Glomerular visceral epithelial cell (primary cell): ENCODE results near the gene C5AR1.
"Not testable (repeated sequence)": the region's sequence is repeated elsewhere in the genome, so short reads cannot be mapped to it uniquely, and the experiment has no call there.

ENCODE experiments used
- DNase-seq: peaks from one replicate; pipeline ENCODE4 v3.0.0-alpha.2; 2016; ENCODE audit errors: extremely low spot score

Gene C5AR1

GRCh38 chr19:47331931-47332547 is 22.4 kb downstream of the C5AR1 start, which contains the start of gene C5AR2:
C5AR2 (plus strand) TSS chr19:47332175; CDS start chr19:47340800, 8,625 bp downstream.
- no peak for DNase-seq

- not testable (repeated sequence) for DNase-seq
These were observed 27.4 kb downstream of the C5AR1 start for GRCh38 chr19:47336765-47337718.

GRCh38 chr19:47339196-47339880 is 29.7 kb downstream of the C5AR1 start:
- DNase-seq: no peak

- no peak for DNase-seq
These were observed 31.0 kb downstream of the C5AR1 start for GRCh38 chr19:47340477-47341208.

- DNase-seq: no peak
These were observed 32.1 kb downstream of the C5AR1 start for GRCh38 chr19:47341734-47342133.

GRCh38 chr19:47343194-47343802 is 33.6 kb downstream of the C5AR1 start:
- DNase-seq: no peak

GRCh38 chr19:47344425-47344824 is 34.8 kb downstream of the C5AR1 start:
- no peak for DNase-seq

GRCh38 chr19:47346024-47346423 is 36.4 kb downstream of the C5AR1 start:
- not testable (repeated sequence) for DNase-seq

- DNase-seq: peak; percentile 100
These were observed 39.4 kb downstream of the C5AR1 start, which contains the start of gene DHX34 for GRCh38 chr19:47348819-47349795. DHX34 (plus strand) TSS chr19:47349315; CDS start chr19:47353031, 3,716 bp downstream.

GRCh38 chr19:47350630-47351029 is 41.0 kb downstream of the C5AR1 start:
- no peak for DNase-seq

- DNase-seq: peak; percentile 42
These were observed 41.9 kb downstream of the C5AR1 start for GRCh38 chr19:47351548-47351947.

- no peak for DNase-seq
These were observed 42.4 kb downstream of the C5AR1 start for GRCh38 chr19:47352095-47352494.

GRCh38 chr19:47353307-47353712 is 43.6 kb downstream of the C5AR1 start:
- DNase-seq: no peak

GRCh38 chr19:47356900-47357299 is 47.2 kb downstream of the C5AR1 start:
- no peak for DNase-seq

GRCh38 chr19:47357788-47358680 is 48.4 kb downstream of the C5AR1 start:
- no peak for DNase-seq

- DNase-seq: no peak
These were observed 49.3 kb downstream of the C5AR1 start for GRCh38 chr19:47358936-47359335.

- DNase-seq: no peak
These were observed 52.7 kb downstream of the C5AR1 start for GRCh38 chr19:47362321-47362720.

- DNase-seq: no peak
These were observed 54.3 kb downstream of the C5AR1 start for GRCh38 chr19:47363758-47364531.
